Suprapubic skin (tissue), 4 donors: Measurements from ENCODE around the gene NELFE.

Experiments used
- EP300 ChIP-seq: sonication (generic); formaldehyde crosslinking; IDR thresholded peaks from one replicate; pipeline ENCODE4 v1.6.1; 2017; ENCODE audit warnings: antibody characterized with exemption
- POLR2A ChIP-seq, 2 donors: fragments of 450-650 bp; IDR thresholded peaks; one replicate each; pipeline ENCODE4 v1.6.1; 2017; ENCODE audit warnings: antibody characterized with exemption in 2 of 2, mild to moderate bottlenecking in 2 of 2, moderate library complexity in 2 of 2
- POLR2AphosphoS5 ChIP-seq, 3 donors: sonication (generic); formaldehyde crosslinking; IDR thresholded peaks; one replicate each; pipeline ENCODE4 v1.6.1; 2017; ENCODE audit warnings: antibody characterized with exemption in 3 of 3
- TF ChIP-seq, protein P1 (sequence below), 2 donors: fragments of 200-600 bp in 1 of 2; fragments of 450-650 bp in 1 of 2; sonication (generic) in 1 of 2; IDR thresholded peaks; one replicate each; pipeline ENCODE4 v1.5.1; 2016 to 2019; ENCODE audit warnings: antibody characterized with exemption in 2 of 2, mild to moderate bottlenecking in 1 of 2, moderate library complexity in 1 of 2

DNA sequence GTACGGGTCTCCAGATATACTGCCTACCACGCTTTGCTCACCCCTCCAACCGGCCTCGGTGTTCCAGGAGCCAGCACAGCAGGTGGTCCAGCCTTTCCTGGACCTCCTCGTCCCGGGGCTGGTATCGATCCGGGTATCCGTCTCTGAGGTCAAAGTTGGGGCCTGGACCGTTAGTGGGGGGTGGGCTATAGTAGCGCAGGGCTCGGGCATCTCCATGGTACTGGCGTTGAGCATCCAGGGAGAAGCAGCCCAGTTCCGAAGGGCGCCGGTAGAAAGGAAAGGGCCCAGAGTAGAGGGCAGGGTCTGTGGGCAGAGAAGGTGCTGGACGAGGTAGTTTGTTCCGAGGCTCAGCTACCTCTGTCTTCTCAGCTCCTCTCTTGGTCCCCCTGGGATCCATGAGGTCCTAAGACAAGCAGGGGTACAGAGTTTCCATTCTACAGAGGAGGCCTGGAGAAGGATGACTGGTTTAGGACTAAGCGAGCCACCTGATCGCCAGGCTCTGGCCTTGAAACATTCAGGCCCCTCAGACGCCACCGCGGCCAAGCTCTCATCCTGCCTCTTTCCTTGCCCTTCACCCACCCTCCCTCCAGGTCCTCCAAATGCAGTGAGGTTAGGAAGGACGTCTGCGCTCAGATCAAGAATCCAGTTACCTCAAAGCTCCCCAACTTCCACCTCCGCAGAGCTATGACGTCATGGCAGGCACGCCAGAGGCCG lies 12.7 kb upstream of the NELFE start:
- TF ChIP-seq, protein P1, sequence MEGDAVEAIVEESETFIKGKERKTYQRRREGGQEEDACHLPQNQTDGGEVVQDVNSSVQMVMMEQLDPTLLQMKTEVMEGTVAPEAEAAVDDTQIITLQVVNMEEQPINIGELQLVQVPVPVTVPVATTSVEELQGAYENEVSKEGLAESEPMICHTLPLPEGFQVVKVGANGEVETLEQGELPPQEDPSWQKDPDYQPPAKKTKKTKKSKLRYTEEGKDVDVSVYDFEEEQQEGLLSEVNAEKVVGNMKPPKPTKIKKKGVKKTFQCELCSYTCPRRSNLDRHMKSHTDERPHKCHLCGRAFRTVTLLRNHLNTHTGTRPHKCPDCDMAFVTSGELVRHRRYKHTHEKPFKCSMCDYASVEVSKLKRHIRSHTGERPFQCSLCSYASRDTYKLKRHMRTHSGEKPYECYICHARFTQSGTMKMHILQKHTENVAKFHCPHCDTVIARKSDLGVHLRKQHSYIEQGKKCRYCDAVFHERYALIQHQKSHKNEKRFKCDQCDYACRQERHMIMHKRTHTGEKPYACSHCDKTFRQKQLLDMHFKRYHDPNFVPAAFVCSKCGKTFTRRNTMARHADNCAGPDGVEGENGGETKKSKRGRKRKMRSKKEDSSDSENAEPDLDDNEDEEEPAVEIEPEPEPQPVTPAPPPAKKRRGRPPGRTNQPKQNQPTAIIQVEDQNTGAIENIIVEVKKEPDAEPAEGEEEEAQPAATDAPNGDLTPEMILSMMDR (IDR thresholded peaks at IDR 0.05), result no peak
- no peak for TF ChIP-seq POLR2A (IDR thresholded peaks at IDR 0.05)
- no peak for TF ChIP-seq EP300
- peak in 1 of 3 donors; percentile 22 for TF ChIP-seq POLR2AphosphoS5 (IDR thresholded peaks at IDR 0.05)
